CD4-positive, alpha-beta T cell treated with Interleukin-17A for 1 hour (primary cell): Measurements from ENCODE around the gene TNFRSF18.
"Not testable (repeated sequence)": the region's sequence is repeated elsewhere in the genome, so short reads cannot be mapped to it uniquely, and the experiment has no call there.

ENCODE experiments used
- DNase-seq: peaks from one replicate; pipeline ENCODE4 v3.0.0-alpha.2; 2020

TNFRSF18 gene, protein sequence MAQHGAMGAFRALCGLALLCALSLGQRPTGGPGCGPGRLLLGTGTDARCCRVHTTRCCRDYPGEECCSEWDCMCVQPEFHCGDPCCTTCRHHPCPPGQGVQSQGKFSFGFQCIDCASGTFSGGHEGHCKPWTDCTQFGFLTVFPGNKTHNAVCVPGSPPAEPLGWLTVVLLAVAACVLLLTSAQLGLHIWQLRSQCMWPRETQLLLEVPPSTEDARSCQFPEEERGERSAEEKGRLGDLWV

DNA sequence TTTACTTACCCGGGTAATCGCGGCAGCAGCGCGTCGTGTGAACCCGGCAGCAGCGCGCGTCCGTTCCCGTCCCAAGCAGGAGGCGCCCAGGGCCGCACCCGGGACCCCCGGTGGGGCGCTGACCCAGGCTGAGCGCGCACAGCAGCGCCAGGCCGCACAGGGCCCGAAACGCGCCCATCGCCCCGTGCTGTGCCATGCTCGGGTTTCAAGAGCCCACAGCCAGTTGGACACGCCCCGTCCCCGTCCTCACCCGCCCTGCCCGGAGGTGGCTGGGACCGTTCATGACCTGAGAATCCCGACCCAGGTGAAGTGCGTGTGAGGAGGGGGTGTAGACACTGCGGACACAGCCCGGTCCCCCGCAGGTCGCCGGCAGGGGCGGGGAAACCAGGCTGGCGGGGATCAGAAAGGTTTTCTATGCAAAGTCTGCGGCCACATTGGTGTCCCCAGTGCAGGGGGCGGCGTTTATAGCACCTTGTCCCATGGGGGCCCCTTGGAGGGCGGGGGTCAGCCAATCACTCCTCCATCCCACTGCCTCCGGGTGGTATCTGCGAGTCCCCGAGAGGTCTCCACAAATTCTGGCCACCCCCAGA is at the start of gene TNFRSF18:
Gene TNFRSF18 (minus strand): TSS at position 217 of the 590 bp plus-strand sequence. CDS start 21 bp downstream, at position 196.
- DNase-seq, result peak; percentile 55

DNA sequence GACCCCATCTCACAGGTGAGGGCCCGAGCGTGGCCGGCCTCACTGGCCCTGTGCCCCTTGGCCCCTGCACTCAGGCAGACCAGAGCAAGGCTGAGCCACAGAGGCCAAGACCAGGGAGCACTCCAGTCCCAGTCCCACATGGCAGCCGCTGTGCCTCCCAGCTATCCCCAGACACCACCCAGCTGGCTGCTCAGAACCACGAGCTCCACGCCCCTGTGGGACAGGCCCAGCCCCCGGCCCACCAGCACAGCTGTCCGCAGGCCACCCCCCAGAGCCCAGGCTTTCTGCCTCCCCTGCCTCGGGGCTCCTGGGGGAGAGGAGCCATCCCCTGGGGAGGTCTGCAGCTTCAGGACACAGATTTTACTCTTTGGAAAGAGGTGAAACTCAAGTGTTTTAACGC is 49.2 kb upstream of the TNFRSF18 start:
- no peak for DNase-seq

DNA sequence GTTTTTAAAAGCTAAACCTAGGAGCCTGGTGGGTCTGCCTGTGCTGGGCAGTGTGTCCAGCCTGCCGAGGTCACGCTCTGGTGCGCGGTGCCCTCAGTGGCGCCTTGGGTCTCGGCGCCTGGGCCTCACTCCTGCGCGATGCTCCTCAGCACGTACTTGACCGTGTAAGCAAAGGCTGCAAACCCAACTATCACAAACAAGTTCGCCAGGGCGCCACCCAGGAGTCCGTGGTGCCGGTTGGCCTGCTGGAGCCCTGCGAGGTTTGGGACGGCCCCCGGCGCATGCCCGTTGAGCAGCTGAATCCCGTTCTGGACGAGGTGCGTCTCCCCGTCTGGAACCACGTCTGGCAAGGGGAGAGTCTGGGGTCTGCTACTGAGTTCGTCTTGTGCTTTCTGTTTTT is 48.7 kb upstream of the TNFRSF18 start:
- DNase-seq, result no peak

DNA sequence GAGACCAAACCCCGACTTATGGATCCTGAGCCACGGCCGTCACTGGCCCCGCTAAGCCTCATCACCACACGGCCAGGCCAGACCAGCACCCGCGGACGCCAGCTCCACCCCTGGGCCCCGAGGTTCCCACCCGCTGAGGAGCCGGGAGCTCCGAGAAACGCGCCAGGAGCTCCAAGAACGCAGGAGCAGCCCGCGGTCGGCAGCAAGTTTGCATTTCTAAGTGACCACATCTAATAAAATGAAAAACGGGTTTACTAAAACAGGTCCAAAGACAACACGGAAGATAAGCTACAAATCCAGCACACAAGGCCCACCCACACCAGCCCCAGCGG is 48.2 kb upstream of the TNFRSF18 start:
- no peak for DNase-seq

DNA sequence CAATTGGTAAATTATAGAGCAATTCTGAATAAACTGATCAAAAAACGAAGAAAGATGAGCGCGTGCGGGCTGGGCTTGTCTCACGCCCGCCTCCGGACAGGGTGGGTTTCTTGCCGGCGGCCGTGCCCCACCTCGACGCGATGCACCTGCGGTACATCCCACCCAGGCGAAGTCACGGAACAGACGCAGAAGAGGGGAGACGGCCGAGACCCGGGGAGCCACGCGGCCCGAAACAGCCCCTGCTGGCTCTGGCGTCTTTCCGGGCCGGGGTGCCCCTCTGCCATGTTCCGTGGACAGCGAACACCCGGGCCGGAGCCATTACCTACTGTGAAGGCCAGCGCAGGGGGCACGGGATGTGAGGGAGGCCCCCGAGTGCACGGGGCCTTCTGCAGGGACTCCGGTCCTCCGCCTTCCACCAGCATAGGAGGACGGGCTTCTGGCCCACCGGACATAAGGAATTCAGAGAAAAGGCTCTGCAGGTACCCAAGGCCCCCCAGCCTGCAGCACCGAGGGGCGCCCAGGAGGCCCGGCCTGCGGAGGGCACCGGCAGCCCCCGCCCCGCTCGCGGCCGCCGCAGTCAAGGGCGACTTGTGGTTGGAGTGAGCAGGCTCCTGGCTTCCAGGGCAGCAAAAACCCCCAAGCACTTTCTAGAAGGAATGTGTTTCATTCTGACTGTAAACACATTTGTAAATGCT is 47.7 kb upstream of the TNFRSF18 start:
- no peak for DNase-seq

DNA sequence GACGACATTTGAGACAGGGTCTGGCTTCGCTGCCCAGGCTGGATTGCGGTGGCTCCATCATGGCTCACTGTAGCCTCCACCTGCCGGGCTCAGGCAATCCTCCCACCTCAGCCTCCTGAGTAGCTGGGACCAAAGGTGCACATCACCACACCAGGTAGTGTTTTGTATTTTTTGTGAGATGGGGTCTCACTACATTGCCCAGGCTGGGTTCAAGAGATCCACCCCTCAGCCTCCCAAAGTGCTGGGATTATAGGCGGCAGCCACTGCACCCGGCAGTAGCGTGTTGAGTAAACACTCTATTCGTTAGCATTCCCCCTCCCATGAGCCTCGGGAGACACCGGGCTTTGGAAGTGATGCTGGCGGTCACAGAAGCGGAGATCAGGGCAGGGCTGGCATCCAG is 46.9 kb upstream of the TNFRSF18 start:
- no peak for DNase-seq

DNA sequence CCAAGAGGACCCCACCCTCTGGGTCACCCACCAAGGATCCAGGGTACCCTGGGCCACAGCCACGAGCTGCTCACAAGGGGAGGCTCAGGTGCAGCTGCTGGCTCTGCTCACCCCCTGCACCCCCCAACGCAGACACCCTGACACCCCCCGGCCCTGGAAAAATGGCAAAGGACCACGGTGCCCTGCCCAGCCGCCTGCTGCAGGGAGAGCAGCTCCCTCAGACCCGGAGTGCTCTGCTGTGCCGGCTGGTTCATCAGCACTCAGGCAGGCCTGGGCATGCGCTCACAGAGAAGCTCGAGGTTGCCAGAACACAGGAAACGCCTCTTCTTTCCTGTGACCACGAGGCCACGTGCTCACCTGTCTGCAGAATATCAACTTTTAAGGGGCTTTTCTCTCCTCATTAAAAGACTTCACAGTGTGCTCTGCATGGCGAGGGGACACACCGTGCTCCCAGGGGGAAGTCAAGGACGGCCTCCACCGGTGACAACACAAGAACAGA is 44.4 kb upstream of the TNFRSF18 start:
- DNase-seq, result peak; percentile 70

DNA sequence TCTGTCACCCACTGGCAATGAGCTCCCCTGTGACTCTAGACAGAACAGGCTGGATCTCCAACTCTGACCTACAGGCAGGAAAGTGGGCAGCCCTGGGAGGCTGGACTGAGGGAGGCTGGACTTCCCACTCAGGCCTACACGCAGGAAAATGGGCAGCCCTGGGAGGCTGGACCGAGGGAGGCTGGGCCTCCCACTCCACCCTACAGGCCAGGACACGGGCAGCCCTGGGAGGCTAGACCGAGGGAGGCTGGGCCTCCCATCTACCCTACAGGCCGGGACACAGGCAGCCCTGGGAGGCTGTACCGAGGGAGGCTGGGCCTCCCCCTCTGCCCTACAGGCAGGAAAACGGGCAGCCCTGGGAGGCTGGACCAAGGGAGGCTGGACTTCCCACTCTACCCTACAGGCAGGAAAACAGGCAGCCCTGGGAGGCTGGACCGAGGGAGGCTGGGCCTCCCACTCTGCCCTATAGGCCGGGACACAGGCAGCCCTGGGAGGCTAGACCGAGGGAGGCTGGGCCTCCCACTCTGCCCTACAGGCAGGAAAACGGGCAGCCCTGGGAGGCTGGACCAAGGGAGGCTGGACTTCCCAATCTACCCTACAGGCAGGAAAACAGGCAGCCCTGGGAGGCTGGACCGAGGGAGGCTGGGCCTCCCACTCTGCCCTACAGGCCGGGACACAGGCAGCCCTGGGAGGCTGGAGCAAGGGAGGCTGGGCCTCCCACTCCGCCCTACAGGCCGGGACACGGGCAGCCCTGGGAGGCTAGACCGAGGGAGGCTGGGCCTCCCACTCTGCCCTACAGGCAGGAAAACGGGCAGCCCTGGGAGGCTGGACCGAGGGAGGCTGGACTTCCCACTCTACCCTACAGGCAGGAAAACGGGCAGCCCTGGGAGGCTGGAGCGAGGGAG is 41.9 kb upstream of the TNFRSF18 start:
- DNase-seq, result not testable (repeated sequence)

DNA sequence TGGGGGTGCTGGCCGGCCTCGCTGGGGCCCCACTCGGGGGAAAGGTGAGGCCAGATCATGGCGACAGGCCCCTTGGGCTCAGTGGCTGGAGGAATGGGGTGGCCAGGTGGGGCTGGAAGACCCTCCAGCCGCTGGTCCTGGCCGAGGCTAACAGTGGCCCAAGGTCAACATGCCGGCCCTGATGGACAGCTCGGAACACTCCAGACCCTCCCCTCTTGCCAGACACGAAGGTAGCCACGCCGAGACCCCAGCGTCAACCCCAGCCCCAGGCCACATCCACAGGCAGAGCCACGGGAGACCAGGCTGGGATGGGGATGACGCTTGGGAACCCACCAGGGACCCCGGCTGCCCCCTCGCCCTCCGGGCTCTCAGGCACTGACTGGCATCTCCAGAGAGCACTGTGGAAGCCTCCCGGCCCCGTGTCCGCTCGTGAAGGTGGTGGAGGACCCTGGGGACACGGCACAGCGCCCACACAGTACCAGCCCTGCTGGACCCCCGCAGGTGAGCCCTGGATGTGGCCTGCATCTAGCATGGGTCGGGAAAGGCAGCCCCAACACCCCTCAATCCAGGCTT is 41.0 kb upstream of the TNFRSF18 start:
- no peak for DNase-seq

DNA sequence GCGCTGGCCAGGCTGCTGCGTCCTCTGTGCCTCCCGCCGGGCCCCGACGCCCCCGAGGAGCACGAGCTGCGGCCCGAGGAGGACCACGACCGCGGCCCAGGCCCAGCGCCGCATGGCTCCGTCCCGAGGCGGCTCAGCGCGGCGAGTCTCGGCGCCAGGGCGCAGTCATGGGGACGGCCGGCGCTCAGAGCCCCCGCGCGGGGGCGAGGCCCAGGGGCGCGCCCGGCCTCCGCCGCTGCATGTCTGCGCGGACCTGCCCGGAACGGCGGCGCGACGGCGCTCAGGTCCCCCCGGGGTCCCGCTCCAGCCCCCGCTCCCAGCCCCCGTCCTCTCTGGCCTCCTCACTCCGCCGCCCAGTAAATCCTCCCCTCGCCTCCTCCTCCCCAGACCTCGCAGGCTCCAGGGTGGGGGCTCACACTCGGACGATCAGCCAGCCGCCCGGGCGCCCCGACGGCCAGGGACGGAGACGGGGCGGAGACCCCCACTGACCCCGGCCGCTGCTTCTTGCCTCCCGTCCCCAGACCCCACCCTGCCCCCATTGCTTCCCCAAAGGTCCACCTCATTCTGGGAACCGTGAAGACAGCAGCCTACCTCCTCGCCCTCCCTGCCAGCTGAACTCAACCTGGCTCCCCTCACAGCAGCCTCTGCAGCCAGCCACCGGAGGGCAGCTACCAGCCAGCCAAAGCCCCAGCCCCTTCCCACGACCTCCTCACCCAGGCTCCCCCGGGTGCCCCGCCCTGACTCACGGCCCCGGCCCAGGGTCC is 40.4 kb upstream of the TNFRSF18 start, which contains the start of gene C1QTNF12:
Gene C1QTNF12 (minus strand): TSS at position 146 of the 764 bp plus-strand sequence. CDS start 32 bp downstream, at position 114.
- DNase-seq, result no peak

DNA sequence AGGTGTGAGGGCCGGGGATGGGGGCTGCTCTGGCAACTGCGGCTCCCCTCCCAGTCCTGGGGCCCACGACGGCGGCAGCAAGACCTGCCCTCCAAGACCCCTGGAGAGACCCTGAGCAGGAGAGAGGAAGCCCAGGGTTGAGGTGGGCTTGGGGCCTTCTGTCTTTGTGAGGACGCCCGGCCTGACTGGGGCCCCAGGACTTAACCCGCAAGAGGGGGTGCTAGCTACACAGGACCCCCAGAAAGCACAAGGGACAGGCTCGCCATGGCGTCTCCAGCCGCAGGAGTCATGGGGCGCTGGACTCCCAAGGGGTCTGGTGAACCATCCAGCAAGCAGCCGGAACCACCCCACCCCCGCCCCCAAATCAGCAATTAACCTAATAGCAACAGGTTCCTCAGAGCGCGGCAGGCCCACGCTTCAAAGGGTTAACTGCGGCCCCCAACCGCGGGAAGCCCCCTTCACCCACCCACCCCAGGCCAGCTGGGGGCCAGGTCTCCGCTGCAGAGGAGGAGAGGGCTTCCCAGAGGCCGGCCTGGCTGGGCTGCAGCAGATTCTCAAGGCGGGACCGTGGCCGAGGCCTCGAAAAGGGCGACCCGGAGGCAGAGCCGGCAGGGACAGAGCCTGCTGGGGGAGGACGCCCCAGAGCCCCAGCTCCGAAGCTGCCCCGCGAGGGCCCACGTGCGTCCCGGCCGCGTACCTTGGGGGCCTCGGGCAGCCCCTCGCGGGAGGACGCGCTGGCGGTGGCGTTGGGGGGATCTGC is 39.6 kb upstream of the TNFRSF18 start:
- DNase-seq, result no peak

DNA sequence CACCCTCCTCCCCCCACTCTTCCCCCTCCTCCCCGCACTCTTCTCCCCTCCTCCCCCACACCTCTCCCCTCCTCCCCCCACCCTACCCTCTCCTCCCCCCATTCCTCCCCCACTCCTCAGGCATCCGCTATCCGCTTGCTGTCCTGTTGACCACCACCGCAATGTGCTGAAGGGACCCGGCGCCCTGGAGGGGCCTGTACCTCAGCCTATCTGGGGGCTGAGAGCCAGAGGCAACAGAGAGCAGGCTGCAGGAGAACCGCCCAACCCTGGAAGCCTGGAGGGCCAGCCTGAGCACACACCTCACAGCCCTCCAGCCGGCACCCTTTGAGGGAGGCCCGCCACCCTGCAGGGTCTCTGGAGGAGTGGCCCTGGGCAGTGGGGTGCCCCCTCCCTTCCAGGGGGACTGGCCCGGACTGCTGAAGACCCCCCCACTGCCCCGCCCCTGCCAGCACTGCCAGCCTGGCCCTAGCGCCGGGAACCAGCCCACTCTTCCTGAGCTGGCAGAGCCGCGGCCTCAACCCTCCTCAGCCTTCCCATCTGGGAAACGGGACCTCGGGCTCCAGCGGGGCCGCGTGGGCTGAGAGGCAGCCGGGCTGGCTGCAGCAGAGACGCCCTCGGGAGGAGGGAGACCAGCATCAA is 38.9 kb upstream of the TNFRSF18 start:
- no peak for DNase-seq

DNA sequence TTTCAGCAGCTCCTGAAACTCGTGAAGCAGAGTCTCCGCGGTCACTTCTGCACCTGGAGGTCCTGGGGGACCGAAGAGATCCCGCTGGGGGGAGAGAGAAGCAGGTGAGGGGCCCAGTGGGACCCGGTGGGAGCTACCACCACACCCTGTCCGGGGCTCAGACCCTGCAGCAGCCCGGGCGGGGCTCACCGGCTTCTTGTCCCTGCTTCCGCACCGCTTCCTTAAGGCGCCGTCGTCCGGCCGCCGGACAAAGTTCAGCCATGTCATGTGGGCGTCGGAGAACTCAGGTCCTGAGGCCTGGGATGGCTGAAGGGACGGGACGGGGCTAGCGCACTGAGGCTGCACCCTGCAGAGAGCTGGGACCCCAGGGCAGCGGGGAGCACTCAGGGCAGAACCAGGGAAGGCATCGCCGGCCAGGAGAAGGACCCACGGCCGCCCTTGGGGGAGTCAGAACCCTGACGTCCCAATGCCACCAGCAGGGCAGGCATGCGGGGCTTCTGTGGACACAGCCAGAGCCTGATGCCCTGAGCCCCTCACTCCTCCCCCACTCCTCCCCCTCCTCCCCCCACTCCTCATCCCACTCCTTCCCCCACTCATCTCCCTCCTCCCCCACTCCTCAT is 37.9 kb upstream of the TNFRSF18 start:
- no peak for DNase-seq

DNA sequence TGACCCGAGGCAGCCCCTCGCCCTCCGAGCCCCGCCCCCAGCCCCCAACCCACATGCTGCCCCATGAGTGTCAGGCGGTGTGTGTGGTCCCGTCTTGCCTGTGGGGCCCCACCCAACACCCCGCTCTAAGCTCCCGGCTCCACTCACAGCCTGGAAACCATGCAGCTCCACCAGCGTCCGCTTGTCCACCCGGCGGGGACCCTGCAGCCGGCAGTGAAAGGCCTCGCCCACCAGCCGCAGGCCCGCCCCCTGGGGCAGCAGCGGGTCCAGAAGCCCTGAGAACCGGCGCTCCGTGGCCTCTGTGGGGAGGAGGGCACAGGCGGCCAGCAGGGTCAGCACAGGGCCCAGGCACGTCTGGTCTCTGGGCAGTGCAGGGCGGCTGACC is 37.4 kb upstream of the TNFRSF18 start:
- no peak for DNase-seq

DNA sequence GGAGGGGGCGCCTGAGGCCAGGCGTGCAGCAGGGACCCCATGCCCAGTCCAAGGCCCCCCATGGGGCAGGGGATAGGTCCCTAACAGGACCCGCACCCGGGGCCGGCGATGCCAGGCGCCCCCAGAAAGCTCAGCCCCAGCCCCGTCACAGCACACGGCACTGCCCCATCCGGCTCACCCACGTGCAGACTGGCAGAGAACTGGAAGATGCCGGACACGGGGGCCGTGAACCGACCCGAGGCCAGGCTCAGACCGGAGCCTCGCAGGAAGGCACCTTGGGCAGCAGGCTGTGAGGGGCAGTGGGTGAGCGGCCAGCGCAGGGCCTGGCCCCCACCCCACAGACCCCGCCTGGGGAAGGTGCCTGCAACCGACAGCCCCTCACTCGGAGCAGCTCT is 36.9 kb upstream of the TNFRSF18 start:
- no peak for DNase-seq

DNA sequence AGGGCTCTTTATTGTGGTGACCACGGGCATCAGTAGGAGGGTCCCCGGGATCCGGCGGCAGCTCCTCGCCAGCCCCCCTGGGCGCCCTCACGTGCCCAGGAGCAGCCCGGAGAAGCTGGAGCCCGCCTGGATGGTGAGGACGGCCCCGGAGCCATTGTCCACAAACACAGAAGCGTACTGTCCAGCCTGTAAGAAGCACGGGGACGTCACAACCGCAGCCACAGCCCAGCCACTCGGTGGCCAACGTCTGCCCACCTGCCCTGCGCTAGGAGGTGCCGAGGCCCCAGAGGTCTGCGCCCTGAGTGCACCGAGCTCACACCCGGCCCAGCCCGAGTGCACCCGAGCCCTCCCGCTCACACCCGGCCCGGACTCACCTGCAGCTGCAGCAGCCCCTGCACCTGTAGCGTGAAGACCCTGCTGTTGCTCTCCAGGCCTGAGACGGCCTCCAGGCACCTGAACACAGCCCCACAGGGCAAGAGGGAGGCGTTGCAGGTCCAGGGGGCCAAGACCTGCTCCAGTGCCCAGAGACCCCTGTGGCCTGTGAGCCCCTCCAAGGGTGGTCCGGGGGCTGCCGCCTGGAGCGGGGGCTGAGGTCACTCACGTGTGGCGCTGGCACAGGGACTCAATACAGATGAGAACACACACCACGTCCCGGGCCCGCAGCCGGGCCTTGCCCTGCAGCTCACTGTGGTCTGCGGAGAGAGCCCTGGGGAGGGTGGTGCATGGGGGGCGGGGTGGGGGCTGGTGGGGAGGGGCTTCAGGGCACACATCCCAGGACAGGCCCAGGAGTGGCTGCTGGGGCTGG is 36.3 kb upstream of the TNFRSF18 start:
- no peak for DNase-seq

DNA sequence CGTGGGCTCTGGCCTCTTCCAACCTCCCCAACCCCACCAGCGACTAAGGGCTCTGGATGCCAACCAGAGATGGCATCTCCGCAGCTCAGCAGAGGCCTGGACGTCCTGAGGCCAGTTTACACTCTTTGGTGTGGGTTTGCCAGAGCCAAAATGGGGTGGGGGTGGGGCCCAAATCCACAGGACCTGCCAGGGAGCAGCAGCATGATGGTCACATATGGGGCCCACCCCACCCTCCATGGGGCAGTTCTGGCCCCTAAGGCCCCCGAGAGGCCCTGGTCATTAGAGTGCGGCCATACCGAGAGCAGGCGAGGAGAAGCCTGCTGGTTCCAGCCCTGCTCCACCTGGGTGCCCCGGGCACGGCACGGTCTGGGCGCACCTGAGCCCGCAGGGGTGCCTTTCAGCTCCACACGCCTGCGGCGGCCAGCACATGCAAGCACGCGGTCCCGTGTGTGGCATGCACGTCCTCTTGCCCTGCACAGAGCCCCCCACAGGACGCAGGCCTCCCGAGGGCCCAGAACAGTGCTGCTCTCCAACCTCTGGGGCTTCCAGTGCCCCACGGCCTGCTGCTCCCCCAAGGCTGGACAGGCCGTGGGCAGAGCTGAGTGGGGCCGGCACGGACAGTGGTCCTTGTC is 35.3 kb upstream of the TNFRSF18 start:
- no peak for DNase-seq

DNA sequence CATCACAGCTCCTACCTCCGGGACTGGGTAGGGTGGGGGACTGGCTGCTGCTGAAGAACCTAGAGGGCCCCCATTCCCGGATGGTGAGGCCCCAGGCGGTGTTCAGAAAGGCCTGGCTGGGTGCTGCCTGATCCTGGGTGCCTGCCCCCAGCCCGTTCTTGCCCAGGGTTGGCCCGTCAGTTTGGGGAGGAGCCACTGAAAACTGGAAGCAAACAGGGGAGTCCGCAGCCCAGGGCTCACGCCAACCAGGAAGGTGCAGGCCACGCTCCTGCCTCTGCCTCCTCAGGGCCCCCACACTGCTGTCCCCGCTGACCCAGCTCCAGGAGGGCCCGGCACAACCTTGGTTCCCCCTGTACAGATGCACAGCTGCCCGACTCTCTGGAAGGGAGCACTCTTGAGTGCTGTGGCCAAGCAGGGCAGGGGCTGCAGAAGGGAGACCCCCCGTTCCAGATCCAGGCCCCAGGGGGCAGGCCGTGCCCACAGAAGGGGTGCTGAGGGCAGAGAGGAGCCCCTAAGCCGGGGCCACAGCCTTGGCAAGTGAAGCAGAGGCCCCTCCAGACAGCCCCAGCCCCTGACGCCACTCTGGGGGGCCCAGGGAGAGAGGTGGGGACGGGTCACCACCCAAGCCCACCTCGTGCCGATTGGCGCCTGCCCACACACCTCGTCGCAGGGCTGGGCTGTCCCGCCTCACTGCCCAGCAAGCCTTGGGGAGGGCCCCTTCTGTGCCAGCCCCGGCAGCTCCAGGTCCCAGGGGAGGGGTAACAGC is 34.6 kb upstream of the TNFRSF18 start:
- DNase-seq, result no peak
